Frontal cortex (tissue), 4 donors: ENCODE data around the gene PCGF6. TPM values are rescaled to one million over a fixed set of nuclear protein-coding genes. Genes with fewer than 3 reads are reported as not detected.
"Not testable (repeated sequence)": the region's sequence is repeated elsewhere in the genome, so short reads cannot be mapped to it uniquely, and the experiment has no call there.

Experiments used
- DNase-seq, 2 donors: peaks; one replicate each; pipeline ENCODE4 v3.0.0; 2012; ENCODE audit warnings: low spot score in 2 of 2
- FAIRE-seq: peaks from 2 replicates; lab custom pipeline; 2012; peaks lifted over from hg19 to GRCh38; lab: Jason Lieb, UNC
- small RNA-seq: library from RNA; depleted of rRNA; stranded (forward); fragments of <200 nt; gene quantifications from one replicate; pipeline ENCODE3, GENCODE V24; 2014
- total RNA-seq: library from RNA; depleted of rRNA; stranded (reverse); fragments of >200 nt; gene quantifications from one replicate; pipeline ENCODE4 v1.2.3, GENCODE V29; 2014
- donor health status: control.
- donor health status: control.
- donor health status: control.

The PCGF6 gene
- total RNA-seq, 1 donor from 2014 or later: 11.0 TPM

DNA sequence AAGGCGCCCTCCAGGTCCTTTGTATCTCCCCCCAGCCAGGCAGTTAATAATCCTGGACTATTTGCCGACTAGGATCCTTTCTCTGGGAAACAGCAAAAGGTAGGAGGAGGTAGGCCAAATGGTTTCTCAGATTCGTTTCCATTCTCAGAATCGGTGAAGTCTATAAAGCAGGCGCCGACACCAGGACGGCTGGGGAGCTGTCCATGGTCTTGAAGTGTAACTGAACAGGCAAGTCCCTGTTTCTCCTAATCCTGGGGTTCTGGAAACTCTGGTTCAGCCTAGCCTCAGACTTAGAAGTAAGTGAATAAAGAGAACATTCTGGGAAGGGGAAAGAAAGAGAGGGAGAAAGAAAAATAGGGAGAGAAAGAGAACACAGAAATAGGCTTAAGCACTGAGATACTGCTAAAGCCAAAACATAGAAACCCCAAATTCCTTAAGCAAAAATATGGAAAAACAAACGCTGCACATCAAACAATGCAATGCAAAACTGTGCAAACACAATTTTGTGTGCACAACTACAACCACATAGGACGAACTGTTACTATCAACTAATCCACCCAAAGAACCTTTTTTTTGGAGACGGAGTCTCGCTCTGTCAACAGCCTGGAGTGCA, 85.1 kb downstream of the PCGF6 start:
- DNase-seq: no peak
- FAIRE-seq: no peak

DNA sequence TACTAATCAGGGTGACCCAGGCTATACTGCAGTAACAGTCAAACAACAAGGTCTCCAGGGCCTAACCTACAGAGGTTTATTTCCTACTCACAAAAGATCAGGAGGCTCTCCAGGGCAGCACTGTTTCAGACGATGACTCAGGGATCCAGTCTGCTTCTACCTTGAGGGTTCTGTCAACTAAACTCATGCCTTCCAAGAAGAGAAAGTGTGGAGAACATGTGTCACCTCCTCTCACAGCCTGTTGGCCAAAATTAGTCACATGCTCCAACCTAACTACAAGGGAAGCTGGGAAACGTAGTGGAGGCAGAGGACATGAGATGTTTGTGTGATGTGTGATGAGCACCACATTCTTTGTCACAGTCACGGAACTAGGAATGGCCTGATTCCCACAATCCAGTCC, 88.7 kb downstream of the PCGF6 start:
- FAIRE-seq (no peak), DNase-seq (no peak)

DNA sequence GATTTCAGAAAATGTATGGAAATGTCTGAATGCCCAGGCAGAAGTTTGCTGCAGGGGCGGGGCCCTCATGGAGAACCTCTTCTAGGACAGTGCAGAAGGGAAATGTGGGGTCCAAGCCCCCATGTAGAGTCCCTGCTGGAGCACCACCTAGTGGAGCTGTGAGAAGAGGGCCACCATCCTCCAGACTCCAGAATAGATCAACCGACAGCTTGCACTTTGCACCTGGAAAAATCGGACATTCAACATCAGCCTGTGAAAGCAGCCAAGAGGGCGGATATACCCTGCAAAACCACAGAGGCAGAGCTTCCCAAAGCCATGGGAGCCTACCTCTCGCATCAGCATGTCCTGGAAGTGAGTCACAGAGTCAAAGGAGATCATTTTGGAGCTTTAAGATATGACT, 91.0 kb downstream of the PCGF6 start:
- DNase-seq: no peak
- FAIRE-seq: no peak

DNA sequence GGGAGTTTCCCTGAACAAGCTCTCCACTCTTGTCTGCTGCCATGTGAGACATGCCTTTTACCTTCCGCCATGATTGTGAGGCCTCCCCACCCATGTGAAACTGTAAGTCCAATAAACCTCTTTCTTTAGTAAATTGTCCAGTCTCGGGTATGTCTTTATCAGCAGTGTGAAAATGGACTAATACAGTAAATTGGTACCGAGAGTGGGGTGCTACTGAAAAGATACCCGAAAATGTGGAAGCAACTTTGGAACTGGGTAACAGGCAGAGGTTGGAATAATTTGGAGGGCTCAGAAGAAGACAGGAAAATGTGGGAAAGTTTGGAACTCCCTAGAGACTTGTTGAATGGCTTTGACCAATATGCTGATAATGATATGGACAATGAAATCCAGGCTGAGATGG, 92.0 kb downstream of the PCGF6 start:
- not testable (repeated sequence) for FAIRE-seq, DNase-seq

DNA sequence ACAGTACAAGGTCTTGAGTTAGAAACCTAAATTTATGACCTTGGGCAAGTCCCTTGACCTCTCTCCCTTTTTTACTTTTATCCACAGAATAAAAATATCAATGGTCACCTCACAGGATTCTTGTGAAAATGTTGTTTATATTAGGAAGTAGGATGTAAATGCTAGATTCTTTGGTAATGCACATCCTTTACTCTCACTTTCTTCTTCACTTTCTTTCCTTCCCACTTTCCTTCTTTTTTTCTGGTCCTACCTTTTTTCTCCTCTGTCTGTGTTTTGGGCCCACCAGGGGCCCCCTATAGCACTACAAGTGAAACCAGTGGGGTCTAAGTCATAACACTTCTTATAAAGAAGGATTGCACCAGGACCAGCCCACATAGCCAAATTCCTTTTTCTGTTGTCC, 93.1 kb downstream of the PCGF6 start:
- DNase-seq (no peak), FAIRE-seq (no peak)

DNA sequence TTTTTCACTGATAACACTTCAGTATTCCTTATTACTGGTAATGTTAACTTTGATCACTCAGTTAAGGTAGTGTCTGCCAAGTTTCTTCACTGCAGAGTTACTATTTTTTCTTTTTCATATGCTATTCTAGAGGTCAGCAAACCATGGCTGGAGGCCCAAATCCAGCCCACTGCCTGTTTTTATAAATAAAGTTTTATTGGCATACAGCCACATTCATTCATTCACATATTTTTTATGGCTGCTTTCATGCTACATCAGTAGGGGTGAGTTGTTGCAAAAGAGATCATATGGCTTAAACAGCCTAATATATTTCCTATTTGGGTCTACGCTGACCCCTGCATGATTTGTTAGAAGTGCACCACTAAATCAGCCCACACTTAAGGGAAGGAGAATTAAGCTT, 94.3 kb downstream of the PCGF6 start:
- DNase-seq: no peak
- FAIRE-seq: no peak

DNA sequence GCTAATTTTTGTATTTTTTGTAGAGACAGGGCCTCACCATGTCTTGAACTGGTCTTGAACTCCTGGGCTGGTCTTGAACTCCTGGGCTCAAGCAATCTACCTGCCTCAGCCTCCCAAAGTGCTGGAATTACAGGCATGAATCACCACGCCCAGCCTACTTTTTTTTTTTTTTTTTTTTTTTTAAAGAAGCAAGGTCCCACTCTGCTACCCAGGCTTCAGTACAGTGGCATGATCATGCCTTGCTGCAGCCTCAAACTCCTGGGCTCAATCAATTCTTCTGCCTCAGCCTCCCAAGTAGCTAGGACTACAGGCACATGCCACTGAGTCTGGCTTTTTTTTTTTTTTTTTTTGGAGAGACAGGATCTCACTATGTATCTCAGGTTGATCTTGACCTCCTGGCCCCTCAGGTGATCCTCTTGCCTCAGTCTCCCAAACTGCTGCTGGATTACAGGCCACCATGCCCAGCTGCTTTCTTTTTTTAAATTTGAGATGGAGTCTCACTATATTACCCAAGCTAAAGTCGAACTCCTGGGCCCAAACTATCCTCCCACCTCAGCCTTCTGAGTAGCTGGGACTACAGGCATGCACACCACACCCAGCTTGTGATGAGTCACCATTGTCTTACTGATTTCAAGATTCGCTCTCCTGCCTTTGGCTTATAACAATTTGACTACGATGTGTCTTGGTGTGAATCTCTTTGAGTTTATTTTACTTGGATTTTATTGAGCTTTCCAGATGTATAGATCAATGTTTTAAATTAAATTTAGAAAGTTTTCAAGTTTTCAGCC, 96.2 kb downstream of the PCGF6 start:
- DNase-seq: no peak

DNA sequence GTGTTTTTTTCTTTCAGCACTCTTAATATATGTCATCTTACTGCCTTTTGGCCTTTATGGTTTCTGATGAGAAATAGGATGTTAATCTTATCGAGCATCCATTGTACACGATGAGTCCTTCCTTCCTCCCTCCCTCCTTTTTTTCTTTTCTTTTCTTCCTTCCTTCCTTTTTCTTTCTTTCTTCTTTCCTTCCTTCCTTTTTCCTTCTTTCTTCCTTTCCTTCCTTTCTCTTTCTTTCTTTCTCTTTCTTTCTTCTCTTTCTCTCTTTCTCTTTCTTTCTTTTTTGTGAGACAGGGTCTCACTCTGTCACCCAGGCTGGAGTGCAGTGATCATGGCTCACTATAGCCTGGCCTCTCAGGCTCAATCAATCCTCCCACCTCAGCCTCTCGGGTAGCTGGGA, 96.8 kb downstream of the PCGF6 start:
- DNase-seq (no peak), FAIRE-seq (no peak)

More for the DNA sequence above, 96.2 kb downstream of the PCGF6 start:
- FAIRE-seq: no peak

Small RNAs within 50 kb of the gene (small RNA-seq; reads per million reads assigned to genes)
- not detected for gene RNU11-3P

Other genes starting within 250 kb of the PCGF6 start
- gene NT5C2, start 157.9 kb downstream of the PCGF6 start, total RNA-seq: 86.4 TPM
- gene RPEL1, start 105.3 kb downstream of the PCGF6 start, total RNA-seq: not detected
- 138 TPM for gene INA, start 74.0 kb downstream of the PCGF6 start, total RNA-seq
- gene TAF5, start 16.8 kb upstream of the PCGF6 start, total RNA-seq: 14.3 TPM
- 181 TPM for gene ATP5MK, start 45.3 kb upstream of the PCGF6 start, total RNA-seq
- gene PDCD11, start 45.5 kb upstream of the PCGF6 start, total RNA-seq: 23.6 TPM
- 1.6 TPM for gene CALHM2, start 101.2 kb upstream of the PCGF6 start, total RNA-seq
- gene CALHM1, start 107.8 kb upstream of the PCGF6 start, total RNA-seq: not detected
- gene CALHM3, start 128.1 kb upstream of the PCGF6 start, total RNA-seq: not detected
- gene NEURL1, start 142.6 kb upstream of the PCGF6 start, total RNA-seq: 25.7 TPM